K562 (cell line): ENCODE measurements around the gene HRH4. TPM values are rescaled to one million over a fixed set of nuclear protein-coding genes. Genes with fewer than 3 reads are reported as not detected.

Experiments
- ATAC-seq: fragments of 200-7000 bp; cut with Tn5 transposase; 3 replicates; pipeline ENCODE4 v1.9.1; 2020; ENCODE audit warnings: moderate library complexity
- BruUV-seq: library from RNA; stranded (reverse); fragments of 400-500 nt; replicated peaks from 2 replicates; lab custom pipeline; 2021; lab: Mats Ljungman, UMichigan
- CTCF ChIA-PET: fragments of 300-600 bp; formaldehyde crosslinking; extraction: SDS; loops from one replicate; lab custom pipeline; 2021; ENCODE audit warnings: low intra/inter-chr PET ratio; lab: Yijun Ruan, JAX
- POLR2A ChIA-PET: fragments of 300-600, 350-650 bp; sonication (Branson Sonifier 250); formaldehyde crosslinking; extraction: SDS; loops from one replicate; lab custom pipeline; 2021; ENCODE audit warnings: antibody characterized with exemption, inconsistent platforms; lab: Yijun Ruan, JAX
- DNase-seq, 4 experiments: peaks; one replicate each; pipeline versions ENCODE4 v3.0.0 to v3.0.0-alpha.2; 2011 to 2018; ENCODE audit warnings: low spot score in 3 of 4, mixed read lengths in 3 of 4; ENCODE audit errors: extremely low read depth in 1 of 4
- FAIRE-seq: peaks from 2 replicates; lab custom pipeline; 2011; peaks lifted over from hg19 to GRCh38; lab: Jason Lieb, UNC
- H2AFZ ChIP-seq: 2 replicates; pipeline ENCODE4 v1.6.0; 2011; ENCODE audit warnings: low read depth, low read length, control low read depth, inconsistent platforms
- H3K27ac ChIP-seq: fragments of 200-600 bp; 3 replicates; pipeline ENCODE4 v1.8.0; 2011; ENCODE audit warnings: low read depth, mild to moderate bottlenecking, control low read depth, inconsistent platforms, low read length, moderate library complexity, mixed read lengths; ENCODE audit errors: extremely low read depth
- H3K27me3 ChIP-seq, 2 experiments: fragments of 300-600 bp in 1 of 2; 2 replicates in 1 of 2; 3 replicates in 1 of 2; pipeline versions ENCODE4 v1.6.0 to v1.8.0; 2011; ENCODE audit warnings: inconsistent platforms in 2 of 2, low read length in 2 of 2, mild to moderate bottlenecking in 1 of 2, mixed read lengths in 1 of 2, moderate library complexity in 1 of 2; ENCODE audit not compliant: control insufficient read depth in 2 of 2, insufficient read depth in 2 of 2
- H3K36me3 ChIP-seq: fragments of 300-600 bp; 3 replicates; pipeline ENCODE4 v1.8.0; 2011; ENCODE audit warnings: mild to moderate bottlenecking, low read length, inconsistent platforms; ENCODE audit not compliant: control insufficient read depth, insufficient read depth
- H3K4me1 ChIP-seq, 2 experiments: fragments of 200-600 bp in 1 of 2; replicated peaks in 1 of 2; 2 replicates in 1 of 2; 3 replicates in 1 of 2; pipeline versions ENCODE4 v1.5.1 to v1.8.0; 2011; ENCODE audit warnings: inconsistent platforms in 2 of 2, low read length in 2 of 2, mild to moderate bottlenecking in 1 of 2, mixed read lengths in 1 of 2, moderate library complexity in 1 of 2; ENCODE audit not compliant: control insufficient read depth in 2 of 2, insufficient read depth in 2 of 2
- H3K4me2 ChIP-seq: 2 replicates; pipeline ENCODE4 v1.6.1; 2011; ENCODE audit warnings: low read length, control low read depth, inconsistent platforms, mixed read lengths; ENCODE audit not compliant: insufficient read depth
- H3K4me3 ChIP-seq: fragments of 200-600 bp; sonication (generic), shearing (Covaris generic); 2 replicates; pipeline ENCODE4 v1.5.1; 2016; ENCODE audit warnings: control low read depth, inconsistent platforms
- H3K79me2 ChIP-seq: fragments of 200-600 bp; 3 replicates; pipeline ENCODE4 v1.8.0; 2011; ENCODE audit warnings: low read length, inconsistent platforms; ENCODE audit not compliant: control insufficient read depth, insufficient read depth
- H3K9ac ChIP-seq, 2 experiments: 2 replicates each; pipeline versions ENCODE4 v1.6.0 to v1.6.1; 2011; ENCODE audit warnings: low read depth in 2 of 2, low read length in 2 of 2, control low read depth in 1 of 2, inconsistent platforms in 1 of 2, mild to moderate bottlenecking in 1 of 2, mixed read lengths in 1 of 2; ENCODE audit not compliant: insufficient read depth in 1 of 2
- H3K9me1 ChIP-seq: one replicate; pipeline ENCODE4 v1.6.0; 2011; ENCODE audit warnings: inconsistent platforms, mild to moderate bottlenecking, low read length, moderate library complexity; ENCODE audit not compliant: control insufficient read depth, insufficient read depth
- H3K9me3 ChIP-seq: replicated peaks from 2 replicates; pipeline ENCODE4 v1.5.1; 2011; ENCODE audit warnings: low read depth, low read length, inconsistent platforms; ENCODE audit not compliant: control insufficient read depth, insufficient read depth
- H4K20me1 ChIP-seq: replicated peaks from 2 replicates; pipeline ENCODE4 v1.6.1; 2011; ENCODE audit warnings: low read length, inconsistent platforms, mixed read lengths; ENCODE audit not compliant: control insufficient read depth, insufficient read depth
- CREM ChIP-seq: IDR thresholded peaks from 2 replicates; pipeline ENCODE4 v1.6.1; 2014; ENCODE audit warnings: antibody characterized with exemption, low read depth
- FUS ChIP-seq: fragments of 200-400 bp; formaldehyde crosslinking; optimal IDR thresholded peaks from 2 replicates; pipeline ENCODE3; 2017; ENCODE audit warnings: low read depth, low read length
- HDGF ChIP-seq: fragments of 450-650 bp; IDR thresholded peaks from 2 replicates; pipeline ENCODE4 v1.6.1; 2016
- SIX5 ChIP-seq, 2 experiments: IDR thresholded peaks; 2 replicates each; pipeline ENCODE4 v1.6.1; 2011; ENCODE audit warnings: low read length in 2 of 2, borderline replicate concordance in 1 of 2, low read depth in 1 of 2, mild to moderate bottlenecking in 1 of 2, moderate library complexity in 1 of 2; ENCODE audit not compliant: insufficient read depth in 1 of 2
- ZKSCAN1 ChIP-seq: fragments of 150-350 bp; IDR thresholded peaks from 2 replicates; pipeline ENCODE4 v1.6.1; 2016; ENCODE audit warnings: low read depth, low read length
- ZNF696 ChIP-seq: fragments of 250-450 bp; sonication (Bioruptor Pico); conservative IDR thresholded peaks from 2 replicates; pipeline ENCODE4 v1.4.0; 2020; ENCODE audit warnings: mild to moderate bottlenecking, moderate library complexity
- WGBS: fragments of 100-300 bp; shearing (Covaris generic); methylation state at CpG from one replicate; pipeline ENCODE4 v1.1.6; 2016; ENCODE audit warnings: low coverage, mixed read lengths; ENCODE audit not compliant: insufficient coverage; ENCODE audit errors: missing lambda C conversion rate; 5-methylcytosine and 5-hydroxymethylcytosine counted together
- in situ Hi-C: fragments of 300-500 bp; cut with MboI; formaldehyde crosslinking; loops from 4 replicates; pipeline ENCODE4 v1.15.0; 2018; ENCODE audit warnings: inconsistent platforms, mixed read lengths
- intact Hi-C: fragments of 100-400 bp; cut with micrococcal nuclease; formaldehyde crosslinking; loops from 2 replicates; pipeline ENCODE4 v1.14.2; 2022
- polyA plus RNA-seq, 8 experiments: library from polyadenylated mRNA; depleted of rRNA in 4 of 8; stranded (reverse) in 5 of 8; unstranded in 3 of 8; fragments of >200 nt; fragmentation: Nextera tagmentation in 2 of 8; fragmentation: Illumina TruSeq in 1 of 8; extraction: Ambion mirVana in 2 of 8; extraction: Trizol in 1 of 8; gene quantifications; 2 replicates each; pipeline versions ENCODE4 v1.2.1 to v1.2.3, GENCODE V29; 2011 to 2014; ENCODE audit warnings: inconsistent platforms in 1 of 8, missing spikeins in 1 of 8
- total RNA-seq, 7 experiments: library from RNA; depleted of rRNA in 6 of 7; stranded (reverse); fragments of >200 nt in 6 of 7; fragmentation: Illumina TruSeq in 2 of 7; extraction: Trizol in 2 of 7; gene quantifications; 2 replicates each; pipeline versions ENCODE4 v1.2.1 to v1.2.3, GENCODE V29; 2011 to 2021; ENCODE audit warnings: low replicate concordance in 1 of 7

Gene HRH4
- total and polyA plus RNA-seq, 9 of the 15 experiments (the other 6 are each of a cell fraction or from before 2014, with no cell fraction given) = not detected

GRCh38 chr18:24472591-24472990 is 12.2 kb downstream of the HRH4 start (continued):
- TF ChIP-seq SIX5 (IDR thresholded peaks at IDR 0.05; ENCODE audit: borderline replicate concordance in 1 of 2, insufficient read depth in 1 of 2, low read depth in 1 of 2, low read length in 2 of 2) = no peak
- TF ChIP-seq ZKSCAN1 = no peak

DNA sequence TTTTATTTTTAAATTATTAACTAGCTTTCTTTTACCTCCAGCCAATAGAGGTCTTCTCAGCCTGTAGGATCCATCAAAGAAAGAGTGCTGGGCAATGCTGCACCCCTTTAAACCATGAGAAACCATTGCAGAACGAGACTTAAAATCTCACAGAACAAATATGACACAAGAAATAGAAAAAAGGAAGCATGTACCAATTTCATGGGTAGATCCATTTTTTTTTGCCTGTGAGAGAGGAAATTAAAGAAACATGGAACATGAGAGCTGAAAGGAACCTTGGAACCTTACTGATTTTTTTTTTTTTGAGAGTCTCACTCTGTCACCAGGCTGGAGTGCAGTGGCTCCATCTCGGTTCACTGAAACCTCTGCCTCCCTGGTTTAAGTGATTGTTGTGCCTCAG is 14.0 kb downstream of the HRH4 start:
- no peak for FAIRE-seq
- no peaks in the 10 kb centered on the region for H3K36me3 ChIP-seq
- no peak overlapping the region for H3K9ac ChIP-seq
- H3K4me1 ChIP-seq = no peaks in the 10 kb centered on the region; a peak in 1 of 5 replicates
- ChIA-PET CTCF (no interaction called here), POLR2A (interaction anchor here (1.1 to 1.7 kb wide), 2 partner anchors 9 to 11 kb away, joined by 3 to 4 read pairs; no protein-coding TSS in a partner anchor)
- H3K9me3 ChIP-seq = no peaks in the 10 kb centered on the region
- no peaks in the 10 kb centered on the region for H3K79me2 ChIP-seq
- no TSS peak for BruUV-seq
- H3K4me3 ChIP-seq = no peak overlapping the region
- no peaks in the 10 kb centered on the region for H3K27me3 ChIP-seq
- no peak overlapping the region for H3K27ac ChIP-seq
- DNase-seq = no peak
- in situ Hi-C loops (no loop called here), intact Hi-C loops (no loop called here)
- H4K20me1 ChIP-seq = no peaks in the 10 kb centered on the region
- no peak overlapping the region for H2AFZ ChIP-seq
- ATAC-seq = no peak
- no peak overlapping the region for H3K4me2 ChIP-seq
- 0% methylated on average over 2 of the region's 2 CpGs for WGBS
- no peaks in the 10 kb centered on the region for H3K9me1 ChIP-seq
- TF ChIP-seq FUS = no peak
- TF ChIP-seq ZNF696 (CRISPR knock-in tag) = no peak
- no peak for TF ChIP-seq CREM
- no peak for TF ChIP-seq HDGF
